Loucy (cell line): ENCODE measurements around the gene CACNA1A.

Source experiments
- H2AFZ ChIP-seq: fragments of 200-600 bp; sonication (generic); 2 replicates; pipeline ENCODE4 v1.6.0; 2016; ENCODE audit warnings: antibody characterized with exemption, mild to moderate bottlenecking, low read length, moderate library complexity
- H3F3A ChIP-seq: fragments of 200-600 bp; 2 replicates; pipeline ENCODE4 v1.6.0; 2016; ENCODE audit warnings: antibody characterized with exemption, low read depth, mild to moderate bottlenecking
- H3K27me3 ChIP-seq: fragments of 200-600 bp; sonication (generic); 2 replicates; pipeline ENCODE4 v1.6.1; 2014; ENCODE audit warnings: low read length, mild to moderate bottlenecking; ENCODE audit not compliant: insufficient read depth, poor library complexity, severe bottlenecking
- H3K36me3 ChIP-seq: fragments of 200-600 bp; sonication (generic); 2 replicates; pipeline ENCODE4 v1.6.1; 2016; ENCODE audit warnings: low read length; ENCODE audit not compliant: insufficient read depth
- H3K4me1 ChIP-seq: fragments of 200-600 bp; sonication (generic); 2 replicates; pipeline ENCODE4 v1.5.1; 2014; ENCODE audit warnings: low read length, mild to moderate bottlenecking; ENCODE audit not compliant: insufficient read depth, poor library complexity, severe bottlenecking
- H3K4me2 ChIP-seq: fragments of 200-600 bp; sonication (generic); 2 replicates; pipeline ENCODE4 v1.6.0; 2014; ENCODE audit warnings: antibody characterized with exemption, low read length, low read depth, mild to moderate bottlenecking; ENCODE audit not compliant: poor library complexity, severe bottlenecking
- H3K4me3 ChIP-seq: fragments of 200-600 bp; sonication (generic); 2 replicates; pipeline ENCODE4 v1.5.1; 2014; ENCODE audit warnings: low read length, mild to moderate bottlenecking, mixed read lengths; ENCODE audit not compliant: poor library complexity, severe bottlenecking
- H3K79me2 ChIP-seq: fragments of 200-600 bp; sonication (generic); 2 replicates; pipeline ENCODE4 v1.6.1; 2014; ENCODE audit warnings: low read length; ENCODE audit not compliant: insufficient read depth
- H3K9ac ChIP-seq: fragments of 200-600 bp; sonication (generic); 2 replicates; pipeline ENCODE4 v1.6.0; 2014; ENCODE audit warnings: mild to moderate bottlenecking, low read depth, low read length, moderate library complexity; ENCODE audit not compliant: poor library complexity, severe bottlenecking
- H3K9me2 ChIP-seq: fragments of 200-600 bp; sonication (generic); replicated peaks from 2 replicates; pipeline ENCODE4 v1.6.1; 2016; ENCODE audit warnings: low read depth, low read length, mixed read lengths
- H3K9me3 ChIP-seq: fragments of 200-600 bp; sonication (generic); 2 replicates; pipeline ENCODE4 v1.6.1; 2014; ENCODE audit warnings: mild to moderate bottlenecking, antibody characterized with exemption, low read length, low read depth; ENCODE audit not compliant: insufficient read depth
- H4K20me1 ChIP-seq: fragments of 200-600 bp; sonication (generic); 2 replicates; pipeline ENCODE4 v1.6.0; 2014; ENCODE audit warnings: antibody characterized with exemption, low read length, mild to moderate bottlenecking; ENCODE audit not compliant: insufficient read depth, poor library complexity, severe bottlenecking
- CTCF ChIP-seq: fragments of 200-600 bp; sonication (generic); conservative IDR thresholded peaks from 2 replicates; pipeline ENCODE4 v1.5.1; 2014; ENCODE audit warnings: mild to moderate bottlenecking, antibody characterized with exemption, low read length
- EZH2phosphoT487 ChIP-seq: fragments of 200-600 bp; IDR thresholded peaks from 2 replicates; pipeline ENCODE4 v1.6.1; 2018; ENCODE audit warnings: antibody characterized with exemption, mild to moderate bottlenecking, moderate library complexity, borderline replicate concordance

CACNA1A gene

GRCh38 chr19:13298565-13299481, 207.5 kb downstream of the CACNA1A start:
- Histone ChIP-seq H3K4me2 (no peak overlapping the region), H3K4me3 (no peak overlapping the region)

DNA sequence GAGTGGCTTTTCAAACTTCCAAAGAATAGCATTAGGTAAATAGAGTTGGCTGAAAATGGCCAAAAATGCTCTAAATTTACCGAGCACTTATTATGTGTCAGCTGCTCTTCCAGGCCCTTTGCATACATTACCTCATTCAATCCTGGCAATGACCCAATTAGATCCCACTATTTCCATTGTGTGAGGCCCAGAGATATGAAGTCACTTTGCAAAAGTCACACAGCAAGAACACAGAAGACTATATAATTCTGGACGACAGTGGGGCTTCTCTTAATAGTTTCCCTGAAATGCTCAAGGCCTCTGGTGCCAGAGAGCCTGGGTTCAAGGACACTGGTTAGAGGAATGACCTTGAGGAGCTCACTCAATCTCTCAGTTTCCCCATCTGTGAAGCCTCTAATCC, 209.3 kb downstream of the CACNA1A start:
- no peaks in the 10 kb centered on the region for H3F3A ChIP-seq
- no peaks in the 10 kb centered on the region for H3K9me2 ChIP-seq
- H4K20me1 ChIP-seq = no peaks in the 10 kb centered on the region
- no peak overlapping the region for H3K4me3 ChIP-seq
- TF ChIP-seq CTCF = no peak
- no peak for TF ChIP-seq EZH2phosphoT487
- no peaks in the 10 kb centered on the region for H3K4me1 ChIP-seq
- no peaks in the 10 kb centered on the region for H3K79me2 ChIP-seq
- H3K27me3 ChIP-seq = no peaks in the 10 kb centered on the region
- no peak overlapping the region for H3K9ac ChIP-seq
- no peaks in the 10 kb centered on the region for H3K36me3 ChIP-seq
- no peak overlapping the region for H3K4me2 ChIP-seq
- no peak overlapping the region for H2AFZ ChIP-seq
- no peaks in the 10 kb centered on the region for H3K9me3 ChIP-seq

More at GRCh38 chr19:13298565-13299481, 207.5 kb downstream of the CACNA1A start:
- no peaks in the 10 kb centered on the region for H3K36me3 ChIP-seq
- H2AFZ ChIP-seq = no peak overlapping the region
- no peaks in the 10 kb centered on the region for H3K79me2 ChIP-seq
- no peaks in the 10 kb centered on the region for H4K20me1 ChIP-seq
- no peak overlapping the region for H3K9ac ChIP-seq
- H3K4me1 ChIP-seq = no peaks in the 10 kb centered on the region
- H3F3A ChIP-seq = no peaks in the 10 kb centered on the region
- H3K9me2 ChIP-seq = no peaks in the 10 kb centered on the region
- no peaks in the 10 kb centered on the region for H3K27me3 ChIP-seq
- H3K9me3 ChIP-seq = no peaks in the 10 kb centered on the region
- no peak for TF ChIP-seq CTCF
- TF ChIP-seq EZH2phosphoT487 = no peak

- Histone ChIP-seq H3F3A (no peaks in the 10 kb centered on the region), H3K4me2 (no peak overlapping the region), H2AFZ (no peak overlapping the region), H3K27me3 (no peaks in the 10 kb centered on the region), H3K9me3 (no peaks in the 10 kb centered on the region), H3K36me3 (no peaks in the 10 kb centered on the region), H3K79me2 (no peaks in the 10 kb centered on the region), H3K9ac (no peak overlapping the region), H3K9me2 (no peaks in the 10 kb centered on the region), H4K20me1 (no peaks in the 10 kb centered on the region), H3K4me3 (no peak overlapping the region), H3K4me1 (no peaks in the 10 kb centered on the region)
- TF ChIP-seq EZH2phosphoT487 (no peak), CTCF (no peak)
These were observed 211.3 kb downstream of the CACNA1A start for GRCh38 chr19:13294812-13295567.
